NCI-H2227 (cell line): Measurements from ENCODE around the gene KIF26A.

ENCODE experiments used
- DNase-seq: peaks from one replicate; lab custom pipeline; 2025; ENCODE audit not compliant: unreplicated experiment; lab: John Stamatoyannopoulos, UW

Gene KIF26A

DNA sequence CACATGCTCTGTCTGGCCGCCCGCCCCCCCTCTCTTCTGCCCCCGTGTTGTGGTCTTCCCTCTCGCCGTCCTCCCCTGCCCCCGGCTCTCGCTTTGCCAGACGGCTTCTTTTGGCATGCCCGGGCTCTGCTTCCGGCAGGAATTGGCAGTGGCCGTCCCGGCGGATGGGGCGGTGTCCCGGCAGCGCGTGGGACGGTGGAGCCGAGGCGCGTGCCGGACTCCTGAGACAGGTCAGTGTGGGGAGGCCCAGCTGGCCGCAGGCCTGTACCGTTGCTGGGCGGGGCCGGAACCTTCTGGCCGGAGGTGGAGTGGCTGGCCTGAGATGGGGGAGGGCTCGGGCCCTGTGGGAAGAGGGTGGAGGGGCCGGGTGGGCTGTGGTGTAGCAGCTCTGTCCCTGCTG lies 17.1 kb downstream of the KIF26A start:
- no peak for DNase-seq

DNA sequence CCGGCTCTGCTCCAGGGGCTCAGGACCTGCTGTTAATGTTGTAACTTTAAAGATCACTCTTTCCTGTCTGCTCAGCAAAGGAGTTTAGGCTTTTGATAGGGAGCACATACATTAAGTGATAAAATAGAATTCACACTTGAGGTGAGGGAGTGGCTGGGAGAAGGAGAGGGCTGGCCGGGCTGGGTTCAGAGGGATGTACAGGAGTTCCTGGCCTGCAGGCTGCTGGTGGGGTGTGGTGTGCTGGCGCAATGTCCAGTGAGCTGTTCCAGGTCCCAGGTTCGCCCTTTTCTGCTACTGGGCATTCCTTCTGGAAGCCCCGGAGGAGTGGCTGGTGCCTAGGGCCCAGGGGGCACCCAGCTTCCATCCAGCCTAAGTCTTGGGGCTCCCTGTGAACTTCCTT lies 17.8 kb downstream of the KIF26A start:
- DNase-seq, result no peak

DNA sequence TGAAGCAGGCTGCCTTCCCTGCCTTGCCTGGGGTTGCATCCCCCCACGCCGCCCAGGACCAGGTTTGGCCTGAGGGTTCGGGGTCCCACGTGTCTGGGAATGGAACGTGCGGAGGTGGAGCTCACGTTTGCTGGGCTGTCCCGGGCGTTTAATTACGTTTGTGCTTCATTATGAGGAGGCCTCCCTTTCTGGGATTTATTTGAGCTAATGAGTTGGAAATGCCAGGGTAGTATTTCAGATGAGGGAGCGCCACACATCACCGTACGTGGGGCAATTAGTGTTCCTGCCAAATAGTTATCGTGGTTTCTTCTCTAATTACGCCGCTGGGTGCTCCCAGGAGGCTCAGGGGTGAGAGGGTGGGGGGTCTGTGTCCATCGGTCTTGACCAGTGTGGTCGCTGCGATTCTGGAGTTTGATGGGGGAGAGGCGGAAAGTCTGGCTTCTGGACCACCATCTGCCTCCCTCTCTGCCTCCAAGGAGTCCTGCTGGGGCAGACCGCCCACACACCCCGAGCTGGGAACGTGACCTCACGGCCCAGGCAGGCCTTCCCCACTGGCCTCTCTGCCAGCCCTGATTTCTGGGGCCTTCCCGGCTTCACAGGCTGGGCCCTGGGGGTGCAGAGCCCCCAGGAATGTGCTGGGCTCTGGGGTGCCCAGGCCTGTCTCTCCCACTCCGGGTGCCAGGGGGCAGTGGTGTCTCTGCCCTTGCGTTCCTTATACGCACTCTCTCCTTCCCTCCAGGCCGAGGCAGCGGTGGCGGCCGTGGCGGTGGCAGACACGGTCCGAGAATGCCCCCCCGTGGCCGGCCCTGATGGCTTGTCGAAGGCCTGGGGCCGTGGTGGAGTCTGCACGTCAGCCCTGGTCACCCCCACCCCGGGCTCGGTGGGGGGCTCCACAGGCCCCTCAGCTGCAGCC lies 18.9 kb downstream of the KIF26A start:
- DNase-seq, result no peak

GRCh38 chr14:104158827-104159798 lies 20.7 kb downstream of the KIF26A start:
- peak; percentile 63 for DNase-seq

DNA sequence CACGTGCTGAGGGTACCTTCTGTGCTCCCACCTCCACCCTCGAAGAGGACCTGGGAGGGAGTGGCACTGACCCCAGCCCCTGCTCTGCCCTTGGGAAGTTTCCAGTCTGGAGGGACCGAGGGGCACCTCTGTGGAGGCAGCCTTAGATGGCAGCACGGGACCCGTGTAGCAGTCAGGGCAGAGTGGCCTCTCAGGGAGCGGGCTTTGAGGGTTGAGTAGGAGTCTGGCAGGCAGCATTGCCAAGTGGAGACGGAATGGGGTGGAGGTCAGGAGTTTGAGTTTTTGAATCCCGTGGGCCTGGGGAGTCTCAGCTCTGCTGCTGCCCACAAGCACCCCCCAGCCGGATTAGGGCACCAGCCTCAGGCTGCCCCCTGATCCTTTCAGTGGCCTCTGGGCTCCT lies 21.6 kb downstream of the KIF26A start:
- no peak for DNase-seq

GRCh38 chr14:104161602-104162367 lies 23.4 kb downstream of the KIF26A start:
- no peak for DNase-seq

DNA sequence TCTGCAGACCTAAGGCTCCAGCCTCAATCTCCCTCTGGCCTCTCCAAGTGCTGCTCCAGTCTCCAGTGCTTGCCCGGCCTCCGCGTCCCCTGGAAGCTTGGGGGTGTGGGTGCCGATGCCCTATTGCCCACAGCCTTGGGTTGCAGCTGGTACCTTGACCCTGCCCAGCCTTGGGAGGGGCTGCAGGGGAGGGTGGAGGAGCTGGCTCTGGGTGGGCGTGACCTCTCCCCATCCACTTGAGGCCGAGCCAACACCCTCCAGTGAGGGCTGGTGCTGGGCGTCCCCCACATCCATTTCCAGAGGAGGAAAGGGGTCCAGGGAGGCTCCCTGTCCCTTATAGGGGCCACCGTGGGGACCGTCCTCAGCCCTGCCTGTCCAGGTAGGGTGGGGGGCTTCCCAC lies 24.1 kb downstream of the KIF26A start:
- DNase-seq, result no peak

- no peak for DNase-seq
Measured at GRCh38 chr14:104163541-104163940, 25.2 kb downstream of the KIF26A start.

GRCh38 chr14:104164041-104164440 lies 25.7 kb downstream of the KIF26A start:
- no peak for DNase-seq

- DNase-seq, result no peak
Measured at GRCh38 chr14:104164512-104164911, 26.1 kb downstream of the KIF26A start.

DNA sequence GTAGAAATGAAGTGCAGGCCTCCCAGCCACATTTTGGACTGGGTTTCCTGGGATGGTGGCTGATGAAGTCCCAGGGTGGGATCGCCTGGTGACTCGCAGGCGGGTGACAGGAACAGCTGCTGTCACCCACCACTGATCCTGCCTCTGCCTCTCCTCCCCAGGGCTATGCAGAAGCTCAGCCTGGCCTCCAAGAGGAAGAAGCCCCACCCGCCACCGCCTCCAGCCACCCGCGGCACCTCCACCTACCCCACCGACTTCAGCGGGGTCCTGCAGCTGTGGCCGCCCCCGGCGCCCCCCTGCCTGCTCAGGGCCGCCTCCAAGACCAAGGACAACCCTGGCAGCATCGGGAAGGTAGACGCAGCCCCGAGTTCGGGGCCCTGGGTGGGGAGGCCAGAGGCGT lies 28.3 kb downstream of the KIF26A start:
- no peak for DNase-seq

- no peak for DNase-seq
Measured at GRCh38 chr14:104168603-104169002, 30.2 kb downstream of the KIF26A start.

GRCh38 chr14:104169005-104169698 lies 30.8 kb downstream of the KIF26A start:
- DNase-seq, result peak; percentile 79

- DNase-seq, result peak; percentile 91
Measured at GRCh38 chr14:104169699-104170479, 31.5 kb downstream of the KIF26A start.

DNA sequence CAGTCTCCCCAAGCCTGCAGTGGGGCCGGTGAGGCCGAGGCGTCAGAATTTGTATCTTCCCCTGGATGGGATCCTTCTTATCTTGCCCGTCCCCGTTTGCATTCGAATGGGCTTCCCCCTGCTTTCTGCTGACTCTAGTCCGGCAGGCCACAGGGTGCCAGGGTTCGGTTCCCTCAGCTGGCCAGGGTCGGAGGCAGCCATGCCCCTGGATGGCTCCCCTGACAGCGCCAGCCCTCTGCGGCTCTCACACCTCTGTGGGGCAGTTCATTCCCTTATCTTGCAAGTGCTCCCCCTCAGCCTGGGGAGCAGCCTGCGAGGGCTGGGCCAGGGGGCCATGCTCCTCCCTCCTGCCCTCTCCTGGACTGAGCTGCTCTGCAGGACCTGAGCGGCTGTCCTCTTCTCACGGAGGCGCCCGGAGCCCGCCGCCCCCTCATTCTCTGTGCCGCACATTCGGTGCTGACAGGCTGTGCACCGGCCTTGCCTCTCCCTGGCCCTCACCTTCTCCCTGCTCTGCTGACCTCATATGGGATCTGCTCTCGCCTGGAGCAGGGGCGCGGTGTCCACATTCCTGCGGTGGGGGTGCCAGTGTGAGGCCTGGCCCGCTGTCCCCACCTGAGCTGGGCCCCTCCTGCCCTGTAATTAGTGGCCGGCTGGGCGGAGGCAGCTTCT lies 32.8 kb downstream of the KIF26A start:
- DNase-seq, result peak; percentile 18

DNA sequence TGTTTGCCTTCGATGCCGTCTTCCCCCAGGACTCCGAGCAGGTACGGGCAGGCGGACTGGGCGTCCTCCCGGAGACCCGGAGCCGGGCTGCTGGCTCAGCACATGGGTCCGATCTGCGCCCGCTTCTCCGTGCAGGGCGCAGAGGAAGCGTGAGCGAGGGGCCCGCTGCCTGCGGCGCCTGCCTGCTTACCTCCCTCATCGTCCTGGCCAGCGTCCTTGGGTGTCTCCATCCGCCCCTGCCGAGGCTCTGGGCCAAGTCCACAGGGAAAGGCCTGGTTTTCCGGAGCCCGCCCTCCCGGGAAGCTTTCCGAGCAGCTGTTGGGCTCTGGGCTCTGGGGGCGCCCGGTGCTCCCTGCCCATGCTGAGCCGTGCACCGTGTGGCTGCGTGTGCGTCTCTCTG lies 33.5 kb downstream of the KIF26A start:
- DNase-seq, result no peak

DNA sequence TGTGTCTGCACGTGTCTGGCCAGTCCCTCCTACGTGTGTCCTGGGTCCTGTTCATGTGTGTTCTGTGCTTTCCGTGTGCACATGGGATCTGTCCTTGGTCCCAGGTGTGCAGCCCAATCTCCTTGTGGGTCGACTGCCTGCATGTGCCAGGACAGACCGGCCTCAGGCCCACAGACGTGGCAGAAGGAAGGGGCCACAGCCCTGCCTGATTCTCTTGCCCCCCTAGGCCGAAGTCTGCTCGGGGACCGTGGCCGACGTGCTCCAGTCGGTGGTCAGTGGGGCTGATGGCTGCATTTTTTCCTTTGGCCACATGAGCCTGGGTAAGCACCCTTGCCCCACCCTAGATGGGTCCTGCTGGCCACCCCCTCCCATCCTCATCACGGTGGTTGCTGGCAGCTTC lies 34.0 kb downstream of the KIF26A start:
- no peak for DNase-seq

DNA sequence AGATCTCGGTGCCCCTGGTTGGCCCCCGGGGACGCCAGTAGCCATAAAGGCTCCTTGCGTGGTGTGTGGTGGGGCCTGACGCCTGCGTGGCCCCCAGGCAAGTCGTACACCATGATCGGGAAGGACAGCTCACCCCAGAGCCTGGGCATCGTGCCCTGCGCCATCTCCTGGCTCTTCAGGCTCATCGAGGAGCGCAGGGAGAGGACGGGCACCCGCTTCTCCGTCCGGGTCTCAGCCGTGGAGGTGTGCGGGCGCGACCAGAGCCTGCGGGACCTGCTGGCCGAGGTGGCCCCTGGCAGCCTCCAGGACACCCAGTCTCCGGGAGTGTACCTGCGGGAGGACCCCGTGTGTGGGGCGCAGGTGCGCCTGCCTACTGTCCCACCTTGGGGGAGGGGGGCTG lies 34.5 kb downstream of the KIF26A start:
- DNase-seq, result no peak

- DNase-seq, result no peak
Measured at GRCh38 chr14:104174051-104174450, 35.7 kb downstream of the KIF26A start.
